GM21619 (cell line): ENCODE results near the gene UNC5C.

Experiments used
- ATAC-seq: cut with Tn5 transposase; IDR thresholded peaks from one replicate; pipeline ENCODE4 v1.9.1; 2021; ENCODE audit not compliant: unreplicated experiment

The UNC5C gene

GRCh38 chr4:95522682-95523530, 25.9 kb downstream of the UNC5C start:
- no peak for ATAC-seq

- no peak for ATAC-seq
These were observed 31.0 kb downstream of the UNC5C start for GRCh38 chr4:95517576-95518345.

GRCh38 chr4:95516528-95517017, 32.2 kb downstream of the UNC5C start:
- no peak for ATAC-seq

GRCh38 chr4:95515589-95515988, 33.2 kb downstream of the UNC5C start:
- ATAC-seq, result no peak

- no peak for ATAC-seq
These were observed 35.8 kb downstream of the UNC5C start for GRCh38 chr4:95513022-95513421.

GRCh38 chr4:95511477-95511876, 37.3 kb downstream of the UNC5C start:
- no peak for ATAC-seq

GRCh38 chr4:95510877-95511276, 37.9 kb downstream of the UNC5C start:
- ATAC-seq, result no peak

- no peak for ATAC-seq
These were observed 38.6 kb downstream of the UNC5C start for GRCh38 chr4:95510145-95510544.

- no peak for ATAC-seq
These were observed 40.4 kb downstream of the UNC5C start for GRCh38 chr4:95508421-95508820.

- ATAC-seq, result no peak
These were observed 41.2 kb downstream of the UNC5C start for GRCh38 chr4:95507561-95507960.

- ATAC-seq, result no peak
These were observed 41.6 kb downstream of the UNC5C start for GRCh38 chr4:95507147-95507546.

- no peak for ATAC-seq
These were observed 42.5 kb downstream of the UNC5C start for GRCh38 chr4:95506264-95506663.

GRCh38 chr4:95505799-95506198, 43.0 kb downstream of the UNC5C start:
- no peak for ATAC-seq

GRCh38 chr4:95505151-95505550, 43.6 kb downstream of the UNC5C start:
- ATAC-seq, result no peak

GRCh38 chr4:95504501-95504900, 44.3 kb downstream of the UNC5C start:
- ATAC-seq, result no peak

- ATAC-seq, result no peak
These were observed 48.4 kb downstream of the UNC5C start for GRCh38 chr4:95500361-95500760.

- ATAC-seq, result no peak
These were observed 49.5 kb downstream of the UNC5C start for GRCh38 chr4:95499291-95499696.

- no peak for ATAC-seq
These were observed 54.6 kb downstream of the UNC5C start for GRCh38 chr4:95494186-95494585.

GRCh38 chr4:95478679-95479078, 70.1 kb downstream of the UNC5C start:
- no peak for ATAC-seq

- no peak for ATAC-seq
These were observed 72.7 kb downstream of the UNC5C start for GRCh38 chr4:95476121-95476520.

GRCh38 chr4:95472534-95472933, 76.2 kb downstream of the UNC5C start:
- ATAC-seq, result no peak

- no peak for ATAC-seq
These were observed 78.2 kb downstream of the UNC5C start for GRCh38 chr4:95470622-95471021.
